Ishikawa (cell line): Measurements from ENCODE around the gene CHN2.

Source experiments
- CEBPB ChIP-seq: IDR thresholded peaks from 2 replicates; pipeline ENCODE4 v1.6.1; 2012
- CREB1 ChIP-seq: IDR thresholded peaks from 2 replicates; pipeline ENCODE4 v1.6.1; 2012; ENCODE audit warnings: low read depth
- EGR1 ChIP-seq: IDR thresholded peaks from 2 replicates; pipeline ENCODE4 v1.6.1; 2012
- EP300 ChIP-seq: IDR thresholded peaks from 2 replicates; pipeline ENCODE4 v1.6.1; 2012; ENCODE audit warnings: borderline replicate concordance
- FOXM1 ChIP-seq: IDR thresholded peaks from 2 replicates; pipeline ENCODE4 v1.6.1; 2012; ENCODE audit warnings: low read depth, borderline replicate concordance
- NFIC ChIP-seq: IDR thresholded peaks from 2 replicates; pipeline ENCODE4 v1.6.1; 2012
- RAD21 ChIP-seq: IDR thresholded peaks from 2 replicates; pipeline ENCODE4 v1.6.1; 2012; ENCODE audit warnings: low read depth
- REST ChIP-seq: IDR thresholded peaks from 2 replicates; pipeline ENCODE4 v1.6.1; 2012; ENCODE audit warnings: low read depth, mild to moderate bottlenecking
- TAF1 ChIP-seq: IDR thresholded peaks from 2 replicates; pipeline ENCODE4 v1.6.1; 2012; ENCODE audit warnings: low read depth, mild to moderate bottlenecking
- TCF12 ChIP-seq: IDR thresholded peaks from 2 replicates; pipeline ENCODE4 v1.6.1; 2012; ENCODE audit warnings: low read depth
- TEAD4 ChIP-seq: IDR thresholded peaks from 2 replicates; pipeline ENCODE4 v1.6.1; 2012
- YY1 ChIP-seq: IDR thresholded peaks from 2 replicates; pipeline ENCODE4 v1.6.1; 2012; ENCODE audit warnings: low read depth
- ZBTB7A ChIP-seq: IDR thresholded peaks from 2 replicates; pipeline ENCODE4 v1.6.1; 2012; ENCODE audit warnings: low read depth
- TF ChIP-seq, protein P1 (sequence below): IDR thresholded peaks from 2 replicates; pipeline ENCODE4 v1.6.1; 2012
- TF ChIP-seq, protein P2 (sequence below): IDR thresholded peaks from 2 replicates; pipeline ENCODE4 v1.6.1; 2012

The CHN2 gene

GRCh38 chr7:29234438-29234837, 39.9 kb downstream of the CHN2 start:
- no peak for TF ChIP-seq REST
- TF ChIP-seq YY1: no peak
- TF ChIP-seq CREB1: no peak
- TF ChIP-seq FOXM1: no peak
- TF ChIP-seq NFIC: no peak
- no peak for TF ChIP-seq EGR1
- no peak for TF ChIP-seq RAD21
- TF ChIP-seq TEAD4: no peak

GRCh38 chr7:29236071-29236580, 41.6 kb downstream of the CHN2 start:
- TF ChIP-seq REST (no peak), YY1 (no peak), FOXM1 (no peak), EP300 (no peak), ZBTB7A (no peak), NFIC (no peak), CREB1 (no peak), CEBPB (no peak), EGR1 (no peak), TCF12 (no peak)

GRCh38 chr7:29236649-29237048, 42.1 kb downstream of the CHN2 start:
- TF ChIP-seq CEBPB (no peak), EGR1 (no peak), EP300 (no peak), NFIC (no peak), CREB1 (no peak), FOXM1 (no peak), YY1 (no peak), TEAD4 (no peak), RAD21 (no peak), TCF12 (no peak), ZBTB7A (no peak)
- TF ChIP-seq, protein P1, sequence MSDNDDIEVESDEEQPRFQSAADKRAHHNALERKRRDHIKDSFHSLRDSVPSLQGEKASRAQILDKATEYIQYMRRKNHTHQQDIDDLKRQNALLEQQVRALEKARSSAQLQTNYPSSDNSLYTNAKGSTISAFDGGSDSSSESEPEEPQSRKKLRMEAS: no peak
- TF ChIP-seq, protein P2, sequence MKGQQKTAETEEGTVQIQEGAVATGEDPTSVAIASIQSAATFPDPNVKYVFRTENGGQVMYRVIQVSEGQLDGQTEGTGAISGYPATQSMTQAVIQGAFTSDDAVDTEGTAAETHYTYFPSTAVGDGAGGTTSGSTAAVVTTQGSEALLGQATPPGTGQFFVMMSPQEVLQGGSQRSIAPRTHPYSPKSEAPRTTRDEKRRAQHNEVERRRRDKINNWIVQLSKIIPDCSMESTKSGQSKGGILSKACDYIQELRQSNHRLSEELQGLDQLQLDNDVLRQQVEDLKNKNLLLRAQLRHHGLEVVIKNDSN: no peak

- no peak for TF ChIP-seq FOXM1
- TF ChIP-seq CEBPB: no peak
- TF ChIP-seq EP300: no peak
- TF ChIP-seq TCF12: no peak
- no peak for TF ChIP-seq REST
- TF ChIP-seq CREB1: no peak
- no peak for TF ChIP-seq TEAD4
- TF ChIP-seq EGR1: no peak
- TF ChIP-seq NFIC: no peak
- TF ChIP-seq, protein P1: no peak
- TF ChIP-seq TAF1: no peak
- TF ChIP-seq RAD21: no peak
Measured at GRCh38 chr7:29237489-29237888, 42.9 kb downstream of the CHN2 start.

DNA sequence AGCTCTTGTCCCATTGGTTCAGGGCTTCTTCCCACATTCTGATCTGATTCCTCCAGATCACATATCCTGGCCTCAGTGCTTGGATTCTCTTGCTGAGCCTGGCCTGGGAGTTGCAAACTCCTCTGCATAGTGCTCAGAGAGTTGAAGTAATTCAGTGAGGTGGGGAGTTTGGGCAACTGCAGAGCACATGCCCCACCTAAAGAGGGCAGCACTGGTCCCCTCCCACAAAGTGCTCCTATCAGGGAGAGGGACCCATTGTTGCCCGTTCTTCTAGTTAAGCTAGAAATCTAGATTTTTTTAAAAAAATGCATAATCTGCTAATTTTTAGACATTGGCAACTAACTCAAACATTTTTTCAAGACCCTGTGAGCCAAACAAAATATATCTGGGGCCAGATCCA, 45.1 kb downstream of the CHN2 start:
- TF ChIP-seq RAD21 (peak; percentile 54), FOXM1 (no peak)
